GM18861 (cell line): ENCODE measurements around the gene SERPINB5.
A peak's percentile ranks its signal among the peaks of the same experiment; 100 is the strongest.

ENCODE experiments used
- ATAC-seq: cut with Tn5 transposase; IDR thresholded peaks from one replicate; pipeline ENCODE4 v1.9.1; 2021; ENCODE audit not compliant: unreplicated experiment

SERPINB5 gene

DNA sequence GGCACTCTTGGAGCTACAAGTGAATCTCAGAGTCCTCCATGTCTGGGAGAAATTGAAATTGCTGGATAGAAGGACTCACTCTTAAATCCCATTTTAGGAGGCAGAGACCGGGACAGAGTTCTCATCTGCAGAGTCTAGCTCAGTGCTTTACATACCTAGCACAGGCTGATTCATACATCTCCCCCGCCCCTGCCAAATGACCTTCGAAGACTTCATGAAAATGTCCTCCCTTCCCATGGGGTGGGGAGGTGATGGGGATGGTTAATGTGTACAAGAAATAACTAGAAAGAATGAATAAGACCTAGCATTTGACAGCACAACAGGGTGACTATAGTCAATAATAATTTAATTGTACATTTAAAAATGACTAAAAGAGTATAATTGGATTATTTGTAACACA is 8.2 kb upstream of the SERPINB5 start:
- no peak for ATAC-seq

DNA sequence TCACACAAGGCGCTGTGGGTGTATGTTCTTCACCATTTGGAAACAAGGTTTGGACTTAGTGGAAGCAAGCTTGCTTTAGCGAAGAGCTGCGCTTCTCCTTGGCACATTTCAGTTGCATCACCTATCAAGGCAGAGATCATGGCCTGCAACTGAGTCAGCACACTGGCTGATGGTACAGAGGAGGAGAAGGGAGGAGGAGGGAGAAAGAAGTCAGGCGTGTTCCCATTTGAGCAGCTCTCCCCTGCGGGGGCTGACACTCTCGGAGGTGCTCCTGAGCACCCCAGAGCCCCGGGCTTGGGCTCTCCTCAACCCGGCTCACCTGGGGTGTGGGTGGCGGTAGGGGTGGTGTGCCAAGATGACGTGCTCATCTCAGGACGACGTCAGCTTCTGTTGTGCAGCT is 6.0 kb upstream of the SERPINB5 start:
- no peak for ATAC-seq

GRCh38 chr18:63472380-63472779 is 4.4 kb upstream of the SERPINB5 start:
- ATAC-seq = no peak

GRCh38 chr18:63477200-63477599 is 442 bp downstream of the SERPINB5 start:
- no peak for ATAC-seq

DNA sequence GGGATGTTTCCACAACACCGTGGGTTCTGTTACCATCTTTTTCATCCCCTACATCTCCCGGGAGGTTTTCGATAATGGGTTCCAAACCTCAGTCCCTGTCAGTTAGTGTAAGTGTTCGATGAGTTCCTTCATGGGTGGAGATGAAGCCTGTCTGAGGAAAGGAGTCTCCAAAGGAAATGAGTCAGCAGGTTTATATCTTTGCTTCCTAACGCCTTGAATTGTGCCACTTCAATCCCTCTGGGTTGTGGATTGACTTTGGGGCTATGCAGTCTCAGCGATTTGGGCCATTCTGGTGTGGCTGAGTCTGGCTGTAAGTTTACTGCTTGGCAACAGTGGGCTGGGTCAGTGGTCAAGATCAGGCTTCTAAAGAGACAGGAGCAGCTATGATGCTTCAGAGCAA is 1.2 kb downstream of the SERPINB5 start:
- ATAC-seq = no peak

DNA sequence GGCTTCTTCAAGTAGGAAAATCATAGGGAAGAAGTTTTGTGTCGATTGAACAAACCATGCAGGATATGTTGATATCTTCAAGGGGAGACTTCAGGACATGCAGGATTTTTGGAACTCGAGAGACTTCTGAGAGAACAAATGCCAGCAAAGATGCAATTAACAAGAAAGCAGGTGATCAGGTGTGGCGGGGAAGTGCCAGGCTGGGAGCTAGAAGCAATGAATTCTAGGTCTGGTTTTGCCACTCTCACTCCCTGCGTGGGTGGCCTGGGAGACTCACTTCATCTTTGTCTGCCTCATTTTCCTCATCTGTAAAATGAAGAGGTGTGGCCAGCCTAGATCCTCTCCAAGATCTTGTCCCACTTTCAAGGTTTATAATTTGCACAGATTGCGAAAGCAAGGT is 3.1 kb downstream of the SERPINB5 start:
- no peak for ATAC-seq

DNA sequence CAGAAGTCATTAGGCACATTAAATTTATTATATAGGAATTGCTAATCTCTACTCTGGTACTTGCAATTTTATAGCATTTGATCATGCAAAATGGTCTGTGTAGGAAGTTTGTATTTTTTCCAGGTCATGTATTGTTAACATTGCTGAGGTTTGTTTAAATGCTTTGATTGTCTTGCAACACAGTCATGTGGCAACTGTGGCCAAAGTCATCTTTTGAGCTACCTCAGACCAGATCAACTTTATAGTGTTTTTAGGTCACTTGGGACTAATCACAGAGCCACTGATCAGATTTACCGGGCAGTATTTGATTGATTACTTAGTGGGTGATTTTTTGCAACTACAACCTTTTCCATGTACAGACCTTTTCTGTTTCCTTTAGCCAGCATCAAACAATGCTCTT is 3.7 kb downstream of the SERPINB5 start:
- no peak for ATAC-seq

DNA sequence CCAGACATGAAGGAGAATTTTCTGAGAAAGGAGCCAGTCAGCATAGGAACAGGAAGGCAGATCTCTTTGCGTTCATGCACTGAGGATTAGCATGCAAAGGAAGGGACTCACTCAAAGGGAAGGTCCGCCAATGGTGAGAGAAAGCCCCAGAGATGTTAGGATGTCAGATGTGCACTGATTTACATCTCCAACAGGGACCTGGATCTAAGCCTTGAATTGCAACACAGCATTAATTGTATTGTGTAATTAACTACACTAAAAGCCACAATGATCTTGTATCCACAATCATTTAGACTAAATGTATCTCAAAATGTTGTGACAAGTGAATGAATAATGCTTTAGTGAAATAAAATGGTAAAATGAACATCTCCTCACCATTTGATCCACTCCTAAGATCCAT is 4.2 kb downstream of the SERPINB5 start:
- no peak for ATAC-seq

DNA sequence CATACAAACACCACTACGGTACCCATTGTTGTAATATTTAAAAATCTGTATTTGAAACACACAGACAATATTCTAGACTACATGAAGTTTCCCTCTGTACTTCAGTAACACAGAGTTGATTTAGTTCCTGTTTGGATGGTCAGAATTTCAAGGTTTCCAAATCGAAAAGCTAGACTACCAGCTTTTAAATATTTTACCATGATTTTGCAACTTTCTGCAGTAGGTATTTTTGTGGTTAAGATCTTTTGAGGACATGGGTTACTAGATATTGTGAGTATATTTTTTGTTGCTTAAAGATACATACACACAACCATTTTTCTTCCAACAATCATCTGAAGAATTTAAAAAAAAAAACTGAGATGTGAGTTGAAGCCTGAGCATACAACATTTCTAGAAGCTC is 10.9 kb downstream of the SERPINB5 start:
- no peak for ATAC-seq

DNA sequence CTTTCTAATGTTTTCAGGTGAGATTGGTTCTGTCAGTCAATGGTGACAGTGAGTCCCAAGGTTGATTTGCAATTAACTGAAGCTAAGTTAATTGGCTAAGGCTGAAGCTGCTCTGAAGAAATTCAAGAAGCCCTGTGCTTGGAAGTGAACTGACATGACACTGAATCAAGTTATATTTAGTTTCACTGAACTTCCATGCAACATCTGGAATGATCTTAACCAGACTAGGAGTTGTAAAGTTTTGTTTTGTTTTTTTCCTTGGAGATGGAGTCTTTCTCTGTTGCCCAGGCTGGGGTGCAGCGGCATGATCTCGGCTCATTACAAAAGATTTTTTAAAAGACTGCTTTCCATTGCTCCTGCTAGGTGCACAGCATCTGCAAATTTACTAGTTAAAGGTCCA is 11.4 kb downstream of the SERPINB5 start:
- ATAC-seq = no peak

GRCh38 chr18:63492851-63493250 is 16.1 kb downstream of the SERPINB5 start:
- no peak for ATAC-seq

DNA sequence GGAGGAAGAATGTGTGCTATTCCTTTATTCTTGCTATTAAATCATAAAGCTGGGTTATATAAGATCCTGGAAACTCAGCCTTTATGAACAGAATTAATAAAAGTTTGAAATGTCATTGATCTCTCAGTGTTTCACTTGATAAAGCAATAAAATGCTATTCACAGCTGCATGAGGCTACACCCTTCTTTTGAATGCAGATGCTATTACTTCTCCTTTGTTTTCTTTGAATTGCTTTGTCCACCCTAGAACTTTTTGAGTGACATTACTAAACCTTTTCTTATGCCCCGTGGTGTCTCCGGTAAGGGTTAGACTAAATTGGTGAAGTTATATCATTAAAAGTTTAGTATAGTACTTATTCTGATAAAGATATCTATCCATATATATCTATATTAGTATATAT is 18.9 kb downstream of the SERPINB5 start:
- no peak for ATAC-seq

DNA sequence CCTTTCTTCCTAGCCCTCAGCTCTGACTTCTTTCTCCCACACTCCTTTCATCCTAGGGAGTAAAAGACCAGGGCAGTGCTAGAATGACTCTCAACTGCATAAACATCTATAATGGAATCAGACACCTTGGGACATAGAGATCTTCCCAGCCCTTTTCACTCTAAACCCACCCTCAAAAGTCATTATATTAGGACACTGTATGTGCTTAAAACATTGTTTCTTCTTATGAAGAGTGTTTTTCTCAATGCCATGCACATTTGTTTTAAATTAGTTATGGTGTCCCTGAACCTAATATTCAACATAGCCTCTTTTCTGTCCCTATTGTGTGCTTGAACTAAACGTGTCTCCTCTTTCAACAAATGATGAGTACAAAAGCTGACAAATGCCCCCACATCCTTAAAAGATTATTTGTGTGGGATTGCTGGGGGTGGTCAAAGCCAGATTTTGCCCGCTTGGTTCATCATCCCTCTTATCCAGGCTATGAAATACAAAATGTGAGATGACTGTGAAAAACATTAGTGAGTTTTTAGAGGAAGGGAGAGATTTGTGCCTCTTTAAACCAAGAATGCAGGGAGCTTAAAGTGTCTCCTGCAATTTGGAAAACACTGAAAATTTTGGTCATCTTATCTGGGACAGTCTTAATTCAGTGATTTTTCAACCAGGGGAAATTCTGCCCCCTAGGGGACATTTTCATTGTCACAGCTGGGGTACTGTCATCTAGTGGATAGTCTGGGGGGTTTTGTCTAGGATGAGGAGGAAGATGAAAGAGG is 29.0 kb downstream of the SERPINB5 start:
- ATAC-seq = no peak

DNA sequence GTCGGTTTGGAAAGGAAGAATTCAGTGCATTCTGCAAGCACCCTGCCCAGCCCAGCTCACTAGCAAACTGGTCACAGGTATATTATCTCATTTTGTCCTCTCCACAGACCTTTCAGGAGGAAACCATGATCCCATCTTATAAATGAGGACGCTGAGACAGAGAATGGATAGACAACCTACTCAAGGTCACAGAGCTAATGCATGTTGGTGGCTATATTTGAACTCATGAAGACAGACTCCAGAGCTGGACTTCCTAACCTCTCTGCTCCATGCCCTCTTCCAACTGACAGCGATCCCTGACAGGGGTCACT is 29.5 kb downstream of the SERPINB5 start:
- ATAC-seq = no peak

- ATAC-seq = no peak
These were observed 31.8 kb downstream of the SERPINB5 start for GRCh38 chr18:63508596-63508995.

GRCh38 chr18:63511285-63511684 is 34.5 kb downstream of the SERPINB5 start:
- ATAC-seq = no peak

- ATAC-seq = no peak
These were observed 37.6 kb downstream of the SERPINB5 start for GRCh38 chr18:63514326-63514725.

DNA sequence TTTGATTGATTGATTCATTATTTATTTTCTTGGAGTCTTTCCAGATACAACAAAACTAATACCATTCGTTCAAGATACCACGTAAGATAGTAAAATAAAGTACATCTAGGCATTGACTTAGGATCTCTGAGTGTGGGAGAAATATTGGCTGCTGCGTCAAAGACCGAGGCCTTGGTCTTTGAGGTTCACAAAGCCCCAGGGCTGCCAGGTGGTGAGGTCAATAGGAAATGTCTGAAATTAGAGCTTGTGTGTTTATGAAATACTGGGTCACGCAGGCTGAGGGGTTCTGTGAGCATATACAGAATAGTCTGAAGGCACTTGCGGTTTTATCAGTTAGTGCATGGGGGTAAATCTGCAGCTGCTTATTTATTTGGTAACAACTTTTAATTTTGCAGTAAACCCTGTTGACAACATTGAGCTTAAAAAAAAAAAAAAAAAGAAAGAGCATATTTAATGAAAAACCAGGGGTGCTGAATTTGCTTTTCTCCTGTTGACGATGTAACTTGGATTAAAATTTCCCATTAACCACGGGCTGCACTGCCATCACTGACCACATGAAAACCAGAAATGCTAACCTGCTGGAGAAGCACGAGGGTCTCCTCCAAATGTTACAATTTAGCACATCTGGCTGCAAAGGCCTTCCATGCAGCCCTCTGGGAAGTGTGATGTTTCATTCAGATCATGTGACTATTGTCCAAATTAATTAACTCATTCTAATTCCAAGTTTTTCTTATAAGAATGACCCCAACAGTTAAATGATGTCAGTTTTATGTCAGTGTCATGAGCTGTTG is 38.3 kb downstream of the SERPINB5 start:
- ATAC-seq = no peak

- no peak for ATAC-seq
These were observed 39.0 kb downstream of the SERPINB5 start for GRCh38 chr18:63515801-63516200.

- peak; percentile 94 for ATAC-seq
These were observed 41.6 kb downstream of the SERPINB5 start for GRCh38 chr18:63518178-63519012.

GRCh38 chr18:63520053-63520685 is 43.4 kb downstream of the SERPINB5 start:
- no peak for ATAC-seq
